ENCODE results near the gene EPAS1.

EPAS1 gene

GRCh38 chr2:46323730-46324129 is 26.5 kb downstream of the EPAS1 start:
- no peak for DNase-seq (ENCODE audit: low read depth)

- no peak for DNase-seq (ENCODE audit: low read depth)
Observed at GRCh38 chr2:46325182-46325928, 28.1 kb downstream of the EPAS1 start.

- DNase-seq (ENCODE audit: low read depth) = no peak
Observed at GRCh38 chr2:46326231-46326980, 29.2 kb downstream of the EPAS1 start.

GRCh38 chr2:46327627-46328026 is 30.4 kb downstream of the EPAS1 start:
- no peak for DNase-seq (ENCODE audit: low read depth)

GRCh38 chr2:46328291-46328690 is 31.1 kb downstream of the EPAS1 start:
- no peak for DNase-seq (ENCODE audit: low read depth)

GRCh38 chr2:46328829-46329228 is 31.6 kb downstream of the EPAS1 start:
- DNase-seq (ENCODE audit: low read depth) = no peak

GRCh38 chr2:46329340-46329739 is 32.1 kb downstream of the EPAS1 start:
- no peak for DNase-seq (ENCODE audit: low read depth)

- DNase-seq (ENCODE audit: low read depth) = peak; percentile 89
Observed at GRCh38 chr2:46329803-46330775, 32.9 kb downstream of the EPAS1 start.

- no peak for DNase-seq (ENCODE audit: low read depth)
Observed at GRCh38 chr2:46331109-46331766, 34.0 kb downstream of the EPAS1 start.

GRCh38 chr2:46332686-46333281 is 35.6 kb downstream of the EPAS1 start:
- DNase-seq (ENCODE audit: low read depth) = no peak

GRCh38 chr2:46333912-46334311 is 36.7 kb downstream of the EPAS1 start:
- DNase-seq (ENCODE audit: low read depth) = no peak

GRCh38 chr2:46334389-46335271 is 37.4 kb downstream of the EPAS1 start:
- DNase-seq (ENCODE audit: low read depth) = peak; percentile 66

GRCh38 chr2:46335391-46336282 is 38.4 kb downstream of the EPAS1 start:
- peak; percentile 44 for DNase-seq (ENCODE audit: low read depth)

GRCh38 chr2:46336283-46336959 is 39.2 kb downstream of the EPAS1 start:
- no peak for DNase-seq (ENCODE audit: low read depth)

- no peak for DNase-seq (ENCODE audit: low read depth)
Observed at GRCh38 chr2:46337208-46337994, 40.2 kb downstream of the EPAS1 start.

- DNase-seq (ENCODE audit: low read depth) = no peak
Observed at GRCh38 chr2:46338674-46339073, 41.5 kb downstream of the EPAS1 start.

- DNase-seq (ENCODE audit: low read depth) = no peak
Observed at GRCh38 chr2:46339200-46339599, 42.0 kb downstream of the EPAS1 start.
